HepG2 (cell line): ENCODE data around the gene ABHD1. TPM values are rescaled to one million over a fixed set of nuclear protein-coding genes. Genes with fewer than 3 reads are reported as not detected.
A peak's percentile ranks its signal among the peaks of the same experiment; 100 is the strongest.

ENCODE experiments used
- KLF11 ChIP-seq: IDR thresholded peaks from 2 replicates; pipeline ENCODE4 v1.6.1; 2016; ENCODE audit warnings: missing compliant biosample characterization
- MAZ ChIP-seq, 2 experiments: sonication (generic) in 1 of 2; formaldehyde crosslinking in 1 of 2; IDR thresholded peaks; 2 replicates each; pipeline versions ENCODE4 v1.5.0 to v1.6.1; 2012 to 2020; ENCODE audit warnings: low read depth in 2 of 2, mild to moderate bottlenecking in 2 of 2, borderline replicate concordance in 1 of 2, improper control_type of control experiment in 1 of 2, low read length in 1 of 2, missing genetic modification reagents in 1 of 2, moderate library complexity in 1 of 2
- ZFP90 ChIP-seq: sonication (generic); formaldehyde crosslinking; IDR thresholded peaks from 2 replicates; pipeline ENCODE4 v1.8.0; 2022; ENCODE audit warnings: missing genetic modification reagents, mild to moderate bottlenecking, inconsistent platforms, borderline replicate concordance
- ZNF24 ChIP-seq: fragments of 450-650 bp; IDR thresholded peaks from 2 replicates; pipeline ENCODE4 v1.6.1; 2017; ENCODE audit warnings: antibody characterized with exemption, mild to moderate bottlenecking
- ZNF331 ChIP-seq: sonication (generic); formaldehyde crosslinking; IDR thresholded peaks from 2 replicates; pipeline ENCODE4 v1.4.0; 2020; ENCODE audit warnings: missing genetic modification reagents
- ZNF431 ChIP-seq: sonication (generic); formaldehyde crosslinking; IDR thresholded peaks from 2 replicates; pipeline ENCODE4 v1.9.0; 2022; ENCODE audit warnings: missing genetic modification reagents, low read depth, mild to moderate bottlenecking, borderline replicate concordance
- ZNF552 ChIP-seq: sonication (generic); formaldehyde crosslinking; IDR thresholded peaks from 2 replicates; pipeline ENCODE4 v1.9.0; 2022; ENCODE audit warnings: missing genetic modification reagents, mild to moderate bottlenecking, borderline replicate concordance
- ZNF570 ChIP-seq: sonication (generic); formaldehyde crosslinking; IDR thresholded peaks from 2 replicates; pipeline ENCODE4 v1.4.0; 2020; ENCODE audit warnings: mild to moderate bottlenecking, missing genetic modification reagents, borderline replicate concordance
- polyA plus RNA-seq, 8 experiments: library from polyadenylated mRNA; depleted of rRNA in 3 of 8; stranded (reverse) in 7 of 8; unstranded in 1 of 8; fragments of >200 nt; fragmentation: Illumina TruSeq in 4 of 8; extraction: Trizol in 4 of 8; gene quantifications; 2 replicates each; pipeline versions ENCODE4 v1.2.1 to v1.2.3, GENCODE V29; 2011 to 2016; ENCODE audit warnings: low read depth in 4 of 8, missing spikeins in 1 of 8, mixed read lengths in 1 of 8; ENCODE audit not compliant: insufficient read depth in 1 of 8
- total RNA-seq, 5 experiments: library from RNA; depleted of rRNA; stranded (reverse); fragments of >200 nt; fragmentation: Illumina TruSeq; extraction: Trizol; gene quantifications; 2 replicates each; pipeline ENCODE4 v1.2.3, GENCODE V29; 2016; ENCODE audit warnings: low read depth in 1 of 5
- TF ChIP-seq, protein P1 (sequence below): sonication (generic); formaldehyde crosslinking; IDR thresholded peaks from 2 replicates; pipeline ENCODE4 v1.5.1; 2020; ENCODE audit warnings: mild to moderate bottlenecking, missing genetic modification reagents

The ABHD1 gene
- total and polyA plus RNA-seq, 2 of the 13 experiments (the other 11 are each of a cell fraction or from before 2014, with no cell fraction given) = 0.04 to 0.81 TPM

DNA sequence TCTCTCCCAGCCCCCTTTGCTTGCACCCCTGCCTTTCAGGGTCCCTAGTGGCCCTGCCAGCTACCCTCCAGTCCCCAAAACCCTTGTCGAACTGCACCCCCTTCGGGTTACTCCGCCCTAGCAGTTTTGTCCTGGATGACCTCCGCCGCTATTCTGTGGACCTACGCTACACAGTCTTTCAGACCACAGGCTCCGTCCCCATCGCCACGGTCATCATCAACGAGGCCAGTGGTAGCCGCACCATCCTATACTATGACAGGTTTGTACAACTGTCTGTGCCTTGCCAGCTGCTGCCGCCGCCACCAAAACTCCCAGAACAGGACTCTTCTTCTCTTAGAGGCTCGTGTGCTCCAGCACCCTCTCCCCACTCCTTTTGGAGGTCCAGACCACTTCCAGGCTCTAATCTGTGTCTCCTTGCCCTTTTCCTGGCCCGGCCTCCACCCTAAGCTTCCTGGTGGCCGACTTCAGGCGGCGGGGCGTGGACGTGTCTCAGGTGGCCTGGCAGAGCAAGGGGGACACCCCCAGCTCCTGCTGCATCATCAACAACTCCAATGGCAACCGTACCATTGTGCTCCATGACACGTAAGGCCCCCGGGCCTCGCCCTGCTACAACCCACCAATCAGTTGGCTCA lies 29.1 kb upstream of the ABHD1 start (continued):
- TF ChIP-seq ZNF552 (CRISPR knock-in tag) = 0 out of 2 replicates have a peak, but pooled peaks have one; percentile 7
- no peak for TF ChIP-seq ZNF331 (CRISPR knock-in tag)
- TF ChIP-seq ZNF431 (CRISPR knock-in tag) = no peak; the same call in none of the 2 replicates
- TF ChIP-seq, protein P1, sequence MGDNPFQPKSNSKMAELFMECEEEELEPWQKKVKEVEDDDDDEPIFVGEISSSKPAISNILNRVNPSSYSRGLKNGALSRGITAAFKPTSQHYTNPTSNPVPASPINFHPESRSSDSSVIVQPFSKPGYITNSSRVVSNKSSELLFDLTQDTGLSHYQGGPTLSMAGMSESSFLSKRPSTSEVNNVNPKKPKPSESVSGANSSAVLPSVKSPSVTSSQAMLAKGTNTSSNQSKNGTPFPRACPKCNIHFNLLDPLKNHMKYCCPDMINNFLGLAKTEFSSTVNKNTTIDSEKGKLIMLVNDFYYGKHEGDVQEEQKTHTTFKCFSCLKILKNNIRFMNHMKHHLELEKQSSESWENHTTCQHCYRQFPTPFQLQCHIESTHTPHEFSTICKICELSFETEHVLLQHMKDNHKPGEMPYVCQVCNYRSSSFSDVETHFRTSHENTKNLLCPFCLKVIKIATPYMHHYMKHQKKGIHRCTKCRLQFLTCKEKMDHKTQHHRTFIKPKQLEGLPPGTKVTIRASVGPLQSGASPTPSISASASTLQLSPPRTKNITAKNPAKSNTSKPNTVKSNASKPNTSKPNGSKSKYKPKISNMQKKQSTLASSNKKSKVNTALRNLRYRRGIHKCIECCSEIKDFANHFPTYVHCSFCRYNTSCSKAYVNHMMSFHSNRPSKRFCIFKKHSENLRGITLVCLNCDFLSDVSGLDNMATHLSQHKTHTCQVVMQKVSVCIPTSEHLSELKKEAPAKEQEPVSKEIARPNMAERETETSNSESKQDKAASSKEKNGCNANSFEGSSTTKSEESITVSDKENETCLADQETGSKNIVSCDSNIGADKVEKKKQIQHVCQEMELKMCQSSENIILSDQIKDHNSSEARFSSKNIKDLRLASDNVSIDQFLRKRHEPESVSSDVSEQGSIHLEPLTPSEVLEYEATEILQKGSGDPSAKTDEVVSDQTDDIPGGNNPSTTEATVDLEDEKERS (CRISPR knock-in tag) = peak; percentile 3; the same call in 1 of the 2 replicates
- TF ChIP-seq ZNF24 = no peak
- TF ChIP-seq KLF11 (CRISPR knock-in tag) = no peak
- TF ChIP-seq ZNF570 (CRISPR knock-in tag) = no peak
- no peak for TF ChIP-seq MAZ (IDR thresholded peaks at IDR 0.05; ENCODE audit: borderline replicate concordance, low read depth, low read length)
- no peak for TF ChIP-seq MAZ (CRISPR knock-in tag; IDR thresholded peaks at IDR 0.05; ENCODE audit: low read depth)
- TF ChIP-seq ZFP90 (CRISPR knock-in tag) = no peak
